ENCODE results near the gene DIP2C.

- TF ChIP-seq POLR2AphosphoS5 (IDR thresholded peaks at IDR 0.05): no peak
- TF ChIP-seq POLR2A (IDR thresholded peaks at IDR 0.05): no peak
- TF ChIP-seq CTCF (IDR thresholded peaks at IDR 0.05): no peak
Observed at GRCh38 chr10:600234-600633, 89.2 kb downstream of the DIP2C start.

Measured in transverse colon (tissue), 4 donors.